ENCODE data around the gene ZNF223.

Gene ZNF223

DNA sequence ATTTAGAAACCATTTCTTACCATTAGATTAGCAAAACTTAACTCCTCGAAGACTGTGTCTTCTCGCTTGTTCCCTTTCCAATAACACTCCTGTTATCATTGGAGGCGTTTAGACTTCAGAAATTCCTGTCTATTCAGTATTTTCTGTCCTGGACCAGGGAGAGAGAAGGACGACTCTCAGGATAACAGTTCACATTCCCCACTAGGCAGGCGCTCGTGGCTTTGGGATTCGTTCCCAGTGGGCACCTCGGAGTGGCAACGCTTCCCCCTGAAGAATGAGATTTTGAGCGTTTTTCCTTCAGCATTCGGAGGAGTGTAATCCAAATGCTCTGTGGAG lies 60.9 kb downstream of the ZNF223 start:
- H3K36me3 Mint-ChIP-seq: peaks cover 26% of the 10 kb centered on the region
- peak overlapping the region; percentile 94 for H3K4me3 Mint-ChIP-seq
- peaks cover 12% of the 10 kb centered on the region for H3K4me1 Mint-ChIP-seq
- H3K9me3 Mint-ChIP-seq: peaks cover 17% of the 10 kb centered on the region
- peak overlapping the region; percentile 93 for H3K27ac Mint-ChIP-seq
- DNase-seq (ENCODE audit: low spot score in 2 of 2) (no peak), ATAC-seq (no peak)

DNA sequence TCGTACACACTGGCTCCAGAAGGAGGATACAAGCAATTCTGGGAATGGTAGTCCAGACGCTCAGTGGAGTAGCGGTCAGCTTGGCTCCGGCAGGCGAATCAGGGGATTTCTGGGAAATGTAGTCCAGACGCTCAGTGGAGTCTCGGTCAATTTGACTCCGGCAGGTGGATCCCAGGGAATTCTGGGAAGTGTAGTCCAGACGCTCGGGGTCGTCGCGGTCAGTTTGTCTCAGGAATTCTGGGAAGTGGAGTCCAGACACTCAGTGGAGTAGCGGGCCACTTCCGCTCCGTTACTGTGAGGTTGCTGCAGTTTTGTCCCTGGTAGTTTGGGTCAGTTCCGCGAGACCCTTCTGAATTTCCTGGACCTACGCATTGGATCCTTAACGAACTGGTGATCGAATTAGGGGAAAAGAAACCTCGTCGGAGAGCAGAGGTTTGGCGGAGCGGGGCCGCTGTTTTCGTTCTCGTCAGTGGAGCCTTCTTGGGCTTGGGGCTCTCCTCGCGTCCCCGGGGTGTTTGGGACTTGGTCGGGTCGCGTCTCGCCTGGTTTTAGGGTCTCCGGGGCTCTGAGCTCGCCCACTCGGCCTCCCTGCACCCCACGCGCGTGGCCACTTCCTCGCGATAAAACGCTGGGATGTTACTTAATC lies 61.4 kb downstream of the ZNF223 start, which contains the start of gene ZNF225:
ZNF225 (plus strand) TSS at position 262 of the 646 bp plus-strand sequence. CDS start 2,429 bp downstream, outside the sequence.
- Mint-ChIP-seq H3K36me3 (peaks cover 31% of the 10 kb centered on the region), H3K4me1 (peaks cover 12% of the 10 kb centered on the region), H3K27ac (peak within 1 kb of the TSS; percentile 93), H3K9me3 (peaks cover 13% of the 10 kb centered on the region), H3K4me3 (peak within 1 kb of the TSS; percentile 94)
- peak; percentile 94 for ATAC-seq
- DNase-seq (ENCODE audit: low spot score in 2 of 2): peak; percentile 60 to 90

DNA sequence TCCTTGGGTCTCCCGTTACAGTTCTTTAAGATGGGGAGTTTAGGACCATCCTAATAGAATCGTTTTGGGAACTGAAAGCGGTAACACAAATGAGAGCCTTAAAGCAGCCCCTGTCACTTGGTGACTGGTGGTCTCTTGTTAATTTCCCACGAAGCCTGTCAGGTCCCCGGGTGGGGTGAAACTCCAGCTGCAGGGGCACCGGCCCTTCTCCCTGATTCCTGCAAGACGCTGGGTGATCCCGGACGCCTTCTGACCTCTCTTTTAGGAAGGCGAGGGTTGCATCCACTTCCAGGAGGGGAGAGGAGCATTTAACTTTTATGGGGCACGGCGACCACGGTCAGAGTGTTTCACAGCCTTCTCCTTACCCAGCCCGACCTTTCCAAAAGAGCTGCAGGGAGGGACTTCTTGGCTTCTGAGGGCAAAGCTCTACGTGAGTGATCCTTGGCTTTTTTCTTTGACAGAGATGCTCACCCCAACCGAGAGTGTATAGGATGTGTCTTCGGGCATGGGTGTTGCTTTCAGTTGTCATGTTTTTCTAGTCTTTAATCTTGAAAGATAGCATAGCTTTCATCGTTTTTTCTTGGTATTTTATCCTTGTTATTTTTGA lies 62.1 kb downstream of the ZNF223 start:
- DNase-seq (ENCODE audit: low spot score in 2 of 2): peak in 1 of 2 donors; percentile 54
- Mint-ChIP-seq H3K36me3 (peaks cover 37% of the 10 kb centered on the region), H3K4me1 (peaks cover 12% of the 10 kb centered on the region), H3K27ac (peak overlapping the region; percentile 93), H3K4me3 (peak overlapping the region; percentile 94), H3K9me3 (peaks cover 13% of the 10 kb centered on the region)
- ATAC-seq: peak; percentile 19
